ENCODE results near the gene TAOK3. TPM values are rescaled to one million over a fixed set of nuclear protein-coding genes. Genes with fewer than 3 reads are reported as not detected.
A peak's percentile ranks its signal among the peaks of the same experiment; 100 is the strongest.
"Not testable (repeated sequence)": the region's sequence is repeated elsewhere in the genome, so short reads cannot be mapped to it uniquely, and the experiment has no call there.

Gene TAOK3
- total and polyA plus RNA-seq, 2 donors, result 19.8 to 33.6 TPM

GRCh38 chr12:118135788-118136558, 236.7 kb downstream of the TAOK3 start, which contains the start of gene PEBP1:
Gene PEBP1, plus strand, starts transcription at chr12:118136124. Its CDS starts 86 bp downstream, at chr12:118136210.
- Histone ChIP-seq H3K4me1 (ENCODE audit: insufficient read depth) (peaks cover 4% of the 10 kb centered on the region), H3K4me3 (ENCODE audit: low read depth, low read length) (peak within 1 kb of the TSS; percentile 88), H3K36me3 (ENCODE audit: insufficient read depth) (no peaks in the 10 kb centered on the region), H3K27ac (ENCODE audit: low read depth) (peak within 1 kb of the TSS; percentile 77)
- peak; percentile 68 for DNase-seq (ENCODE audit: extremely low spot score)
- under 1% methylated on average over 70 of the region's 70 CpGs for WGBS

- 97% methylated on average over 5 of the region's 5 CpGs for WGBS
Observed at GRCh38 chr12:118129436-118129835, 243.3 kb downstream of the TAOK3 start.

GRCh38 chr12:118127867-118128266, 244.8 kb downstream of the TAOK3 start:
- no peak for DNase-seq (ENCODE audit: extremely low spot score)
- H3K27ac ChIP-seq (ENCODE audit: low read depth), result no peak overlapping the region
- H3K36me3 ChIP-seq (ENCODE audit: insufficient read depth), result no peaks in the 10 kb centered on the region
- H3K4me3 ChIP-seq (ENCODE audit: low read depth, low read length), result no peak overlapping the region
- WGBS, result 96% methylated on average over 5 of the region's 5 CpGs
- peaks cover 2% of the 10 kb centered on the region for H3K4me1 ChIP-seq (ENCODE audit: insufficient read depth)

More at GRCh38 chr12:118129436-118129835, 243.3 kb downstream of the TAOK3 start:
- H3K36me3 ChIP-seq (ENCODE audit: insufficient read depth); H3K4me3 ChIP-seq (ENCODE audit: low read depth, low read length); H3K27ac ChIP-seq (ENCODE audit: low read depth); H3K4me1 ChIP-seq (ENCODE audit: insufficient read depth); DNase-seq (ENCODE audit: extremely low spot score): not testable (repeated sequence)

- no peak overlapping the region for H3K27ac ChIP-seq (ENCODE audit: low read depth)
- H3K36me3 ChIP-seq (ENCODE audit: insufficient read depth), result no peaks in the 10 kb centered on the region
- no peak for DNase-seq (ENCODE audit: extremely low spot score)
- H3K4me3 ChIP-seq (ENCODE audit: low read depth, low read length), result no peak overlapping the region
- WGBS, result 86% methylated on average over 13 of the region's 13 CpGs
- no peaks in the 10 kb centered on the region for H3K4me1 ChIP-seq (ENCODE audit: insufficient read depth)
Observed at GRCh38 chr12:118126119-118126757, 246.5 kb downstream of the TAOK3 start.

GRCh38 chr12:118125743-118126118, 247.0 kb downstream of the TAOK3 start:
- Histone ChIP-seq H3K4me1 (ENCODE audit: insufficient read depth) (no peaks in the 10 kb centered on the region), H3K27ac (ENCODE audit: low read depth) (no peak overlapping the region), H3K36me3 (ENCODE audit: insufficient read depth) (no peaks in the 10 kb centered on the region), H3K4me3 (ENCODE audit: low read depth, low read length) (no peak overlapping the region)
- WGBS, result 96% methylated on average over 4 of the region's 4 CpGs
- no peak for DNase-seq (ENCODE audit: extremely low spot score)

GRCh38 chr12:118124333-118124874, 248.3 kb downstream of the TAOK3 start:
- Histone ChIP-seq H3K4me3 (ENCODE audit: low read depth, low read length) (no peak overlapping the region), H3K4me1 (ENCODE audit: insufficient read depth) (no peaks in the 10 kb centered on the region), H3K27ac (ENCODE audit: low read depth) (no peak overlapping the region), H3K36me3 (ENCODE audit: insufficient read depth) (no peaks in the 10 kb centered on the region)
- WGBS, result 91% methylated on average over 5 of the region's 5 CpGs
- no peak for DNase-seq (ENCODE audit: extremely low spot score)

- H3K36me3 ChIP-seq (ENCODE audit: insufficient read depth), result no peaks in the 10 kb centered on the region
- no peak overlapping the region for H3K4me3 ChIP-seq (ENCODE audit: low read depth, low read length)
- H3K4me1 ChIP-seq (ENCODE audit: insufficient read depth), result no peaks in the 10 kb centered on the region
- no peak overlapping the region for H3K27ac ChIP-seq (ENCODE audit: low read depth)
- no peak for DNase-seq (ENCODE audit: extremely low spot score)
- 97% methylated on average over 6 of the region's 6 CpGs for WGBS
Observed at GRCh38 chr12:118122264-118122663, 250.4 kb downstream of the TAOK3 start.

GRCh38 chr12:118120579-118121363, 251.9 kb downstream of the TAOK3 start:
- 27% methylated on average over 8 of the region's 8 CpGs for WGBS
- Histone ChIP-seq H3K4me1 (ENCODE audit: insufficient read depth) (no peaks in the 10 kb centered on the region), H3K36me3 (ENCODE audit: insufficient read depth) (no peaks in the 10 kb centered on the region), H3K4me3 (ENCODE audit: low read depth, low read length) (no peak overlapping the region), H3K27ac (ENCODE audit: low read depth) (no peak overlapping the region)
- no peak for DNase-seq (ENCODE audit: extremely low spot score)

GRCh38 chr12:118119449-118119879, 253.2 kb downstream of the TAOK3 start:
- Histone ChIP-seq H3K4me3 (ENCODE audit: low read depth, low read length) (no peak overlapping the region), H3K27ac (ENCODE audit: low read depth) (no peak overlapping the region), H3K4me1 (ENCODE audit: insufficient read depth) (no peaks in the 10 kb centered on the region), H3K36me3 (ENCODE audit: insufficient read depth) (no peaks in the 10 kb centered on the region)
- DNase-seq (ENCODE audit: extremely low spot score), result no peak
- WGBS, result 78% methylated on average over 10 of the region's 10 CpGs

- no peaks in the 10 kb centered on the region for H3K36me3 ChIP-seq (ENCODE audit: insufficient read depth)
- WGBS, result 85% methylated on average over 1 of the region's 1 CpG
- no peaks in the 10 kb centered on the region for H3K4me1 ChIP-seq (ENCODE audit: insufficient read depth)
- no peak overlapping the region for H3K27ac ChIP-seq (ENCODE audit: low read depth)
- no peak overlapping the region for H3K4me3 ChIP-seq (ENCODE audit: low read depth, low read length)
- DNase-seq (ENCODE audit: extremely low spot score), result no peak
Observed at GRCh38 chr12:118109088-118109487, 263.6 kb downstream of the TAOK3 start.

- Histone ChIP-seq H3K36me3 (ENCODE audit: insufficient read depth) (no peaks in the 10 kb centered on the region), H3K4me3 (ENCODE audit: low read depth, low read length) (no peak overlapping the region), H3K4me1 (ENCODE audit: insufficient read depth) (no peaks in the 10 kb centered on the region), H3K27ac (ENCODE audit: low read depth) (no peak overlapping the region)
- WGBS, result 97% methylated on average over 8 of the region's 8 CpGs
- no peak for DNase-seq (ENCODE audit: extremely low spot score)
Observed at GRCh38 chr12:118107694-118108093, 265.0 kb downstream of the TAOK3 start.

GRCh38 chr12:118107011-118107410, 265.7 kb downstream of the TAOK3 start:
- Histone ChIP-seq H3K27ac (ENCODE audit: low read depth) (no peak overlapping the region), H3K36me3 (ENCODE audit: insufficient read depth) (no peaks in the 10 kb centered on the region), H3K4me1 (ENCODE audit: insufficient read depth) (no peaks in the 10 kb centered on the region), H3K4me3 (ENCODE audit: low read depth, low read length) (no peak overlapping the region)
- no peak for DNase-seq (ENCODE audit: extremely low spot score)
- 80% methylated on average over 4 of the region's 4 CpGs for WGBS

GRCh38 chr12:118103601-118104382, 268.9 kb downstream of the TAOK3 start, which contains the start of gene VSIG10:
Gene VSIG10, minus strand, starts transcription at chr12:118104011. Its CDS starts 340 bp downstream, at chr12:118103671.
- Histone ChIP-seq H3K36me3 (ENCODE audit: insufficient read depth) (no peaks in the 10 kb centered on the region), H3K4me1 (ENCODE audit: insufficient read depth) (no peaks in the 10 kb centered on the region), H3K4me3 (ENCODE audit: low read depth, low read length) (peak within 1 kb of the TSS; percentile 62), H3K27ac (ENCODE audit: low read depth) (peak within 1 kb of the TSS; percentile 58)
- WGBS, result under 1% methylated on average over 75 of the region's 75 CpGs
- no peak for DNase-seq (ENCODE audit: extremely low spot score)
